Embryonic facial prominence (tissue), 1 donor: ENCODE results near the gene KCNJ10.

Experiments
- DNase-seq: peaks from one replicate; pipeline ENCODE4 v3.0.0-alpha.2; 2016; ENCODE audit errors: extremely low spot score

Gene KCNJ10

DNA sequence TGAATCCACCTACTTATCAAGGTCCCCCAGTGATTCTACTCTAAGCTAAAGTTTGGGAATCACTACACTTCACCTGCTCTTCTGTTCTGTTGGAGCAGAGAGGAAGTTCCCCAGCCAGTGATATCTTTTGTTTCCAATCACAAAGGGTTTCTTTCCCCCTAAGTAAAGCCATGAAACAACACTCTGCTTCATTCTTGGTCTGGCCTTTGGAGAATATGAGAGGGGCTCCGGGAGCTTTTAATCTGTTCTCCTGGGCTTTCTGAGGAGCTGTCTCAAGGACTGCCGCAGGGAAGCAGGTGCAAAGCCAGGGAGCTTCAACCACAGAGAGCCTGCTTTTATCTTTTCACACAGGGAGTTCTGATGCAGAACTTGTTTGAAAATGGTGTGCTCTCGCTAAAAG lies 105.8 kb downstream of the KCNJ10 start:
- no peak for DNase-seq

DNA sequence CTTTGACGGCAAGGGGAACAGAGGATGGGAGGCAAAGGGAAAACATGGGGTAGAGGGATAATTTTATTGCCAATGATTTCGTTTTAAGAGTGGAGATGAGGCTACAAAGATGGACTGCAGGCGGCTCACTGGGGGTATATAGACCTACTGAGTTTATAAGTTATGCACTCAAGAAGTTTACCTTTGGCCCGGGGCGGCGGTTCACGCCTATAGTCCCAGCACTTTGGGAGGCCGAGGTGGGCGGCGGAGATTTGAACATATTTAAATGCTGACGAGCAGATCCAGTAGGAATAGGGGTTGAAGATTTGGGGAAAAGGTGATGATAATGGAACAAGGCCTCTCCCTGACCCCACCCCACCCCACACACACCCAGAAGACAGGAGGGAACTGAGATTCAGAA lies 107.8 kb downstream of the KCNJ10 start:
- DNase-seq: no peak

DNA sequence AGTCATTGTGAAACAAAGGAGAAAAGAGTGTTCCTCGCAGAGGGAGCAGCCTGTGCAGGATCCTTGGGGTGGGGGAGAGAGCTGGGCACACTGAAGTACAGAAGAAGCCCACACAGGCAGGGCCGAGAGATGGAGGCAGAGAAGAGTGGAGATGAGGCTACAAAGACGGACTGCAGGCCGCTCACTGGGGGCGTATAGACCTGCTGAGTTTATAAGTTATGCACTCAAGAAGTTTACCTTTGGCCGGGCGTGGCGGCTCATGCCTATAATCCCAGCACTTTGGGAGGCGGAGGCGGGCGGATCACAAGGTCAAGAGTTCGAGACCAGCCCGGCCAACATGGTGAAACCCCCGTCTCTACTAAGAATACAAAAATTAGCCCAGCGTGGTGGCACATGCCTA lies 108.3 kb downstream of the KCNJ10 start:
- no peak for DNase-seq

DNA sequence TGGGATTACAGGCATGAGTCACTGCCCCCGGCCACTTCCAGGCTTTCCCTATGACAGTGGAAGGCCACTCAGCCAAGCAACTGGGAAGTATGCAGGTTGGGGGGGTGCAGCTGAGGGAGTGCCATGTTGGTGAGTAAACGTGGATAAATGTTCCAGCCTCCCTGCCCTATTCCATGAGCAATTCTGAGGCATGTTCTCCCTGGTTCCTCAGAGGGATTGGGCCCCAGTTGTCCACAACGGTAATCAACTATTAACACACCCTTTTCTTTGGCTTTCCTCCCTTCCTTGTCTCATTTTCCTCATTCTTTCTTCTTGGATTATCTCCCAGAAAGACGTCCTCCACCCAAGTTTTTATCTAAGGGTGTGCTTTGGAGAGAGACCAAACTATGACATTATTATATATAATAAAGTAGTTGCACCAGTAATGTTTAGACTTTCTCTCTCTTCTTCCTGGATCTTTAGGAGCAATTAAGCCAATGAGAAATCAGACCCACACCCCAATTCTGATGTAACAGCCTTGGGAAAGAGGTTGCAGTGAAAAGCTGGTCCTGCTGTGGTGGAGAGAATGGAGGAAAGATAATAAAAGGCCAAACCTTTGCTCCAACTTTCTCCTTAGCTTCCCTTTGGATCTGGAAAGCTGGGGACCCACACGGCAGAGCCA lies 109.1 kb downstream of the KCNJ10 start:
- no peak for DNase-seq

DNA sequence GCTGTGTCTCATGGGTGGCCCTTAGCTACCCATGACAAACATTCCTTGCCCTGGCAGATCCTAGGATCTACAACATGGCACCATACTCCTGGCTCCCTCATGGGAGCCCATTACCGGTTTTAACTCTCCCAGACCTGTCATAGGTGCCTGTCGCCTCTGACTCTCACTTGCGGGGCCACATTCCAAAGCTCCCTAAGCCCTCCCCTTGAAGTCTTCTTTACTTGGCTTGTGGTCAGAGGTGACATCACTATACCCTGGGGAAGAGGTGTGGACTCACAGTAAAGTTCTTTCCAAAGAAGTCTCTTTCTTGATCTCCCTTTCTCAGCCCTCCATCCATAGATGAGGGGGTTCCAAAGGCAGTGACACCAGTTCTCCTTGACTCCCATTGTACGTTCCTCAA lies 110.5 kb downstream of the KCNJ10 start:
- DNase-seq: no peak

DNA sequence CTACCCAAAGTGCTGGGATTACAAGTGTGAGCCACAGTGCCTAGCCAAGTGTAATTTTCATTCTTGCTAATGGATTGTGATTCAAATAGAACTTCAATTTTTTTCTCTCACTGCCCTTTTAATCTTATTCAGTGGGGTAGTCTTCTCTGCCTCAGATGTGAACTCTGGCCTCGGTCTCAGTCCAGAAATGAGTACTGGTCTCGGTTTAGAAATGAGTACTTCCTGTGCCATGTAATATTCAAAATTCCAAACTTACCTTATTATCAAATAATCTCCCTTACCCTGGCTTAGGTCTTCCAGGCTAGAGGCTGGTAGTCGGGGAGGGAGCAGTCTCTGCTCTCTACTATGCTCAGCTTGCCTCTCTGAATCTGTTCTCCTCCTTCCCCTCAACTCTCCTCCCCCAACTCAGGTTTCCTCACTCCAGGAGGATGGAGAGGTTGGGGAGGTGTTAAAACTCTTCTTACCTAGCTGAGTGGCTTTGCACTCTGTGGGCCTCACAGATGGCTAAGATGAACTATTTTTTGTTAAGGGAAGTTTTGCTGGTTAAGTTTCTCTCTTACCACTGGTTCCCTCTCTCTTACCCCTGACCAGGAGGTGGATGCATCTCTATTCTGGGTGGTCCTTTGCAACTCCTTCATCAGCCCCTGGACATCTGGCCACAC lies 111.1 kb downstream of the KCNJ10 start:
- no peak for DNase-seq

DNA sequence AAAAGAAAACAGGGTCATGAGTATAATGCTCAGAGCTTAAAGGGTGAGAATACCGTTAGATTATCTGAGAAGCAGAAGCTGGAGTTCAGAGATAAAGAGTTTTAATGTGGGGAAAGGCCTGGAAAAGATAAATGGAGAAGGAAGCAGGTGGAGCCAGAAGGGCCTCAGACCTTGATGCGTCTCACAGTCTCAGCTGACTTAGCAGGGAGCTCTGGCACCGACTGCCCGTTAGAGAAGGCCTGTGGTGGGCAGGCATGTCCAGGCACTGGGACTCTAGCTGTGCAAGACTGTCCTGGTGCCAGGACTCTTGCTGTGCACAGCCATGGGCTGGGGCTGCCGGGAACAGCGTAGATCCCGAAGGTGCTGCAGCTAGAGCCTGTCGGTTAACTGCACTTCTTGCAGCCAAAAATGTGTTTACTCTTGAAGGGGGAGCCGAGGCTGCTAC lies 112.1 kb downstream of the KCNJ10 start:
- DNase-seq: no peak

DNA sequence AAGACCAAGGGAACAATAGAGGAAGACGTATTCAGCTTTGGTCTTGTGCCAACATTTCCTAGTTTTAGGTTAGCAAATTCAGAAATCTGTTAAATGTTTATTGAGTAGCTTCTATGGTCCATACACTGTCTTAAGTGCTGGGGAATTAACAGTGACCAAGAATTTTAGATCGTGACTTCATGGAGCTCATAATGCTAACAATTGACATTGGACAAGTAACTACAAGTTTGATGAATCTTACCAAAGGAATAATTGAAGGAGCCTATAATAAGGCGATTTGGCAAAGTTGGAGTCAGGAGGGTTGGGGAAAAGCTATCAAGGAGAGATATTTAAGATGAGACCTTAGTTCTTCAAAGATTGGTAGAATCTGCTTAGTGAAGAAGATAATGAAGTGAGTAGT lies 114.5 kb downstream of the KCNJ10 start:
- DNase-seq: no peak

DNA sequence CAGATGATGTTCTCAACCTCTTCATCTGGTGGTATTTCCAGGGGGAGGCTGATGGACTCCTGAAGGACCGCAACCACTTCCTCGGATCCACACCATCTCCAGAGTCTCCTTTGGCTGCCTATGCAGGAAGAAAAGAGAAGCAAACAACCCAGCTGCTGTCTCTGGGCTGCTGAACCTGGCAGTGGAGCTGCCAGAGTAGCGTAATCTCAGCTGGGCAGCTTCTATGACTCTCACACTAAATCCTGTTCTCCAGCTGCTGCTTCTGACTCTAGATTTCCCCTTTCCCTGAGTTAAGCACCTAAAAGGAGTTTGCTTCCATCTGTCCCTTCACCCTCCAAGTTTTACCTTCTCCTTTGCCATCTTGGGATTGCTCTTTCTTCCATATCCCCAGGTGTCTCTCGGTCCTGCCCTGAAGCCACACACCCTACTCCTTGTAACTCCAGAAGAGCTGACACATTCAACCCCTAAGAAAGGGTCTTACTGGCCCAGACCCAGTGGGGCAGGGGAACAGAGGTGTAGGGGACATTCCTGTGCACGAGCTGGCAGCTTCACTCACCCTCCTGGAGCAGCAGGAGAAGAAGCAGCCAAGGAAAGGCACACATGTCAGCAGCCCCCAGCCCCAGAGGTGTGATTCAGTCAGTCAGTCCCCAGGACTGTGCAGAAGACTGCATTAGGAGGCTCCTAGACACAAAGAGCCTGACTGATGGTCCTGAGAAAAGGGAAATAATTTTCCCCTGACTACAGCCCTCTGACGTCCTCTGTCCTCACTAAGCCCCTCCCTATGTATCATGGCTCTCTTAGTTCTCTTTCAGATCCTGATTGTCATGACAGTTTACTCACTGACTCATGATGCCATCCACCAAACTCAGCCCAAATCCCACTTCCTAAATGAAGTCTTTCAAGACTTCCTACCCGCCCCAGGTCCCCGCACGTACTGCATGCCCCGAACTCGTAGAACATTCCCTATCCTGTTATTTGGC lies 116.1 kb downstream of the KCNJ10 start, which contains the start of gene SLAMF9:
Gene SLAMF9, minus strand, starts transcription at position 702 of the 980 bp plus-strand sequence. Its CDS starts 100 bp downstream, at position 602.
- no peak for DNase-seq

DNA sequence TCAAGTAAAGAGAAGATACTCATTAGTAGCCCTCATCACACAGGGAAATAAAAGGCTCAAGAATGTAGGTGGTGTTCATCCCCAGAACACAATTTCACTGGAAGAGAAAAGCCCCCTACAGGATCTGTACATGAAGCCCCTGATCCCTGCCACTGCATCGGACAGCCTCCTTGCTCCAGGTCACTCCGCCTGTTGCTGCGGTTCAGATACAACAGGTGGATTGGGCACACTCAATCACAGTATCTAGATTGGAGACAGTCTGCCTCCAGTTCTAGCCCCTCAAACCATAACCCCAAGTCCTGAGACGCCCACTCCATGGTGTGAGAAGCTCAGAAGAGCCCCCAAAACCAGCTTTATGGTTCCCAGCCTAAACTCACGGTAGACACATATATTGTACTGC lies 117.0 kb downstream of the KCNJ10 start:
- no peak for DNase-seq

DNA sequence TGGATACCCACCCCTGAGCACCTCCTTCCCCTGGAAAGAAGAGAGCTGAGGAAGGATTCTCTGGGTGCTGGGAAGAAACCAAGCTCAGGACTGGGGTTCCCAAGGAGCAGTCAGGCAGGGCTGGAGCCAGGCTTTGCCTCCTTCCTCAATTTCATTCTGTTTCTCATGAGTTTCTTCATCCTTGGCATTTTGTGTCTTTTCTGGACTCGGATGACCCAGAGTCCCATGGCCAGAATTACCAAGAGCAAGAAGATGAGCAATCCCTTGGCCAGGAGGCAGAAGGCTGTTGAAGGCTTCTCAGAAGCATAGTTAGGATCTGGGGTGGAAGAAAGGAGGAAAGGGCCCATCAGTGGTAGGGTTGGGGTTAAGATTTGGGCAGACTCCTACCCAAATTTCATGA lies 118.4 kb downstream of the KCNJ10 start:
- no peak for DNase-seq

DNA sequence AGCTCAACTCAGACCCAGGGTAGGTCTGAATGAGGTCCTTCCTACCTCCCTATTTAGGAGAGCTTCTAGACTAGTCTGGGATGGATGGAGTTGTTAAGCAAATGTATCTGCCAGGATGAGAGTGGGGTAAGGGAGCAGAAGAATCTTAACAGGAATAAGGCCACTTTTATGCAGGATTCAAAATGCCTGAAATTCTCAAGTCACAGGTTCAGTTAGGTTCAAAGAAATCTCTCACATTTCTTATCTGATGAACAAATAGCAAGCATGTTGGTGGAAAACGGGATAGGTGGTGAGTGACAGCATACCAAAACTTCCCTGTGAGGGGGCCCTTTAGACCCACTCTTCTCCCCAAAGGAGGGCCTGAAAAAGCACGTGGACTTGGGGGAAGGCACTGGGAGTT lies 118.9 kb downstream of the KCNJ10 start:
- DNase-seq: no peak

DNA sequence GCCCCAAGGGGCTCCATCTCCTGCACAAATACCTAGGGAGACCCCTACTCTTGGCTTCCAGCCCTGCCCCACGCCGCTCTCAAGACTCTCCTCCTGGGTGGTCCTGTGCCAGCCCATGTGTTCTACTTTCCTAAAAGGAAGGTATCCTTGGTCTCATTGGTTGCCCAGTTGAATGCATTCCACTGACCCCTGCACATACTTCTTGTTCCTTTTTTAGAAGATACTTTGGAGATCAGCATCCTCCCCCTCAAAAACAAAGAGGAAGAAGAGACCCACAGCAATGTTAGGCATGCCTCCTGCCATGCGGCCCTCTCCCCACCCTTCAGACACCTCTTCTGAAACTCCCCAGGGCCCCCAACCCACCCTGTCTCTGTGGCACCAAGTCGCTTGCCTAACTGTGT lies 120.0 kb downstream of the KCNJ10 start:
- DNase-seq: no peak

DNA sequence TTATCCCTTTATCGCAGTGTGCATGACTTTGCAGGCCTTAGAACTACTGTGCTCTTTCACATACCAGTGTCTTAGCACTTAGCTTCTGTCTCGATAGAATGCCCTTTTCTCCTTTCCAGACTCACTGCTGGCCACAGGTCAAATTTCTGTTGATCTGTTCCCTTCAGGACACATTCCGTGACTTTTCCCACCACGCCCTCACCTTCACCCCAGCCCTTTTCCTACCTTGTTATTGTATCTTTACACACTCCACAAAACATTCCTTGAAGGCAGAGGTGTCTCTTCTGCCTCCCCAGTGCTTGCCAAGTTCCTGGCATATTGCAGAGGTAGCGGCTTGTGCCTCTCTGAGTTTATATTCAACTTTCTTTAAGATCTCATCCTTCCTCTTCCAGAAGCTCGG lies 120.8 kb downstream of the KCNJ10 start:
- no peak for DNase-seq
